ENCODE results near the gene PLBD2. TPM values are rescaled to one million over a fixed set of nuclear protein-coding genes. Genes with fewer than 3 reads are reported as not detected.

Gene PLBD2
- total RNA-seq, 1 donor from 2014 or later: 62.9 TPM

DNA sequence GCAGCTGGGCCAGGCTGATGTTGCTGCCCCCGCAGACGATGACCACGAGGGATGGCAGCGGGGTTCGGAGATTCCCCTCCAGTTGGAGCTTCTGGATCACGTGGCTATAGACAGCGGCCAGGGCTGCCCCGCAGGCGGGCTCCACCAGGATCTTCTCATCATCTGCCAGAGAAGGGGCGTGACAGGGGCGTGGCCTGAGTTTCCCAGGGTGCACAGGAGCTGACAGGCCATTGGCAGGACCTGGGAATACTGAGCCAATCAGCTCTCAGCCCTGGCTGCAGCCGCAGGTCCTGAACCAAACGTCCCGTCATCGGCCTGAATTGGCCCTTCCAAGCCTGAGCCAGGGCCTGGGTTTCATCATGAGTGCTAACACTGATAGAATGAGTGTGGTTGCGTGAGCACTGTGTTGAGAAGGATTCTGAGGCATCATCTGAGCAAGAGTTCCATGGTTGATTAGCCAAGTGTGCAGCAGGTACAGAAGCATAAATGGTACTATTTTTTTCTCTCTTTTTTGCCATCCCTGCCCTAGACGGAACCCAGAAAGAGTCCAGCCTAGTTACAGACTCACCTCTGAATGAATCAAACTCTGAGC, 34.7 kb downstream of the PLBD2 start:
- no peak for DNase-seq (ENCODE audit: low spot score)

- no peak for DNase-seq (ENCODE audit: low spot score)
Observed at GRCh38 chr12:113393749-113394148, 35.4 kb downstream of the PLBD2 start.

DNA sequence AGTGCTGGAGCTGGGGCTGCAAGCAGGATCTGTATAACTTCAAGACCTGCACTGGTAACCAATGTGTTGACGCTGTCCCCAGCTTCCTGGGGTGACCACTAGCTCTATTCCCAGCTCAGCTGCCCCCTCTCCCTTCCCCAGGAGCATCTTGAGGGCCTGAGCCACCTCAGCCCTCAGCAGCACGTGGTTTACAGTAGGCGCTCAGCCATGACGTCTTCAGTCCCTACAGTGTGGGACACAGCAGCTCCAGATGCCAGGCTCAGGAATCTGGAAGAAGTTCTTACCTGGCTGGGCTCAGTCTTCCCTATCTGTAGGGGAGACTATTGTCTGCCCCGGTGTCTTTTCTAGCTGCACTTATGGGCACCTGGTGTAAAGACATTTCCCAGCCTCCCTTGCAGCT, 36.7 kb downstream of the PLBD2 start:
- DNase-seq (ENCODE audit: low spot score): no peak

GRCh38 chr12:113396200-113396599, 37.8 kb downstream of the PLBD2 start:
- DNase-seq (ENCODE audit: low spot score): no peak

- no peak for DNase-seq (ENCODE audit: low spot score)
Observed at GRCh38 chr12:113396828-113397496, 38.6 kb downstream of the PLBD2 start.

GRCh38 chr12:113397497-113398197, 39.3 kb downstream of the PLBD2 start:
- no peak for DNase-seq (ENCODE audit: low spot score)

- DNase-seq (ENCODE audit: low spot score): no peak
Observed at GRCh38 chr12:113398346-113399290, 40.2 kb downstream of the PLBD2 start.

- DNase-seq (ENCODE audit: low spot score): no peak
Observed at GRCh38 chr12:113399490-113399889, 41.1 kb downstream of the PLBD2 start.

GRCh38 chr12:113400362-113400761, 42.0 kb downstream of the PLBD2 start:
- no peak for DNase-seq (ENCODE audit: low spot score)

DNA sequence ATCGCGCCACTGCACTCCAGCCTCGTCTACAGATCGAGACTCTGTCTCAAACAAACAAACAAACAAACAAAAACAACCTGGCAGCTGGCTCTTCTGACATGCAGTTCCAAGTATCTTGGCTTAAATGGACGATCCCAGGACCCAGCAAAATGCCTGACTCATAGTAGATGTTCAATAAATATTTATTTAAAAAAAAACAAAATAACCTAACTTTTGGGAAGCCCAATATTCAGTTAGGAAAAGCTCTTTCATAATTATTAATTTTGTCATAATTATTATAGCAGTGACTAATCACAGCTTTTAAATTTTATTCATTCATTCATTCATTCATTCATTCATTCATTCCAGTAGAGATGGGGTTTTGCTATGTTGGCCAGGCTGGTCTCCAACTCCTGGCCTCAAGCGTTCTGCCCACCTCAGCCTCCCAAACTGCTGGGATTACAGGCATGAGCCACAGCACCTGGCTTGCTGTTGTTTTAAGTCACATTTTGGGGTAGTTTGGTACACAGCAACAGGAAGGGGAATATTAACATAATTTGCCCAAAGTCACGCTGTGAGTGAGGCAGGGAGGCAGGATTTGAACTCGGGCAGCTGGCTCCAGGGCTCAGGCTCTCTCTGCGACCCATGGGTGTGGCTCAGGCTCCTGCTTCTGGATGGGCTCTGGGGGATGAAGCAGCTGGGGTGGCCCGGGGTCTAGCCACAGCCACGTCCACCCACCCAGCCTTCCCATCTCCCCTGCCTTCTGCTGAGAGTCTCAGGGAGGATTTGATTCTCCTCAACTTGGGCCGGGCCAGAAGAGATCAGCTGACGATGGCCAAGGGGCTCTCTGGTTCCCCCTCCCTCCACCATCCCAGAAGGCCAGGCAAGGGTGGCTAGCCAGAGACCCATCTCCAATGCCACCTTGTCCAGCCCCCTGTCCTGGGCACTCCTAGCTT, 42.9 kb downstream of the PLBD2 start:
- DNase-seq (ENCODE audit: low spot score): no peak

DNA sequence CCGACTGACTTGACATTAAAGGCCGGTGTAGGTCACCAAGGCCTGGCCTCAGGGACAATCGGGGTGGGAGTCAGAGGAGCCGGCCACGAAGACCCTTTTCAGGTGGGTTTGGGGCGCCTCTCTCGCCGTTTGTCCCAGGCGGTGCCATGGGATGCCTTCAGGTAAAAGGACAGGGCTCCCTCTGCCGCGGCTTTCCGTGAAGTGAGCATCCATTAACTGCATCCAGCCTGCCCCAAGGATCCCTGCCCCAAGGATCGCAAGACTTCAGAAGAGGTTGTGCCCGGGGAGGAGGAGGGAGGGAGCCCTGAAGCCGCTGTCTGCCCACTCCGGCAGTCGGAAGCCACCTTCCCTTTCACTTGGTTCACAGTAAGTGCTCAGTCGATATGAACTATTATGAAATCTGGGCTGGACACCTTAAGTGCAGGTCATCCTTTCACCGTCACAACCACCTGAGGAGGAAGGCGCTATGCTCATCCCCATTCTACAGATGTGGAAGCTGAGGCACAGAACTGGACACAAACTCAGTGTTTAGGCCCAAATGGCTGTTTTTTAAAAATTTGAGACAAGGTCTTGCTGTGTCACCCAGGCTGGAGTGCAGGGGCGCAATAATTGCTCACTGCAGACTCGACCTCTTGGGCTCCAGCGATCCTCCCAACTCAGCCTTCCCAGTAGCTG, 44.3 kb downstream of the PLBD2 start:
- DNase-seq (ENCODE audit: low spot score): no peak

GRCh38 chr12:113403435-113404415, 45.3 kb downstream of the PLBD2 start, which contains the start of gene SDS:
TSS of gene SDS (minus strand) at chr12:113403887. CDS start at chr12:113399708, 4,179 bp downstream.
- DNase-seq (ENCODE audit: low spot score): no peak

- no peak for DNase-seq (ENCODE audit: low spot score)
Observed at GRCh38 chr12:113405694-113406093, 47.3 kb downstream of the PLBD2 start.

- DNase-seq (ENCODE audit: low spot score): no peak
Observed at GRCh38 chr12:113407931-113408600, 49.7 kb downstream of the PLBD2 start.

DNA sequence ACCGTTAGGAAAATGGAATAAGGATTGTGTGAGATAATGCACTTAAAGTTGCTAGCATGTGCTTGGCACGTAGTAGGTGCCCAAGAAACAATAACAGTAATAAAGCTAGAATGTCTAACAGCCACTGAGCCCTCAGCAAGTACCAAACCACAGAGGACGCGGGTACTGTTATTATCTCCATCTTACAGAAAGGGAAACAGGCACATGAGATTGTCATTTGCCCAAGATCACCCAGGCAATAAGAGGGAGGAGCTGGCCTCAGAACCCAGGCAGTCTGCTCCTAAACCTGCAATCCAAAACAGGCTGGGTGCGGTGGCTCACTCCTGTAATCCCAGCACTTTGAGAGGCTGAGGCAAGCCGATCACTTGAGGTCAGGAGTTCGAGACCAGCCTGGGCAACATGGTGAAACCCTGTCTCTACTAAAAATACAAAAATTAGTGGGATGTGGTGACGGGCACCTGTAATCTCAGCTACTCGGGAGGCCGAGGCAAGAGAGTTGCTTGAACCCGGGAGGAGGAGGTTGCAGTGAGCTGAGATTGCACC, 50.4 kb downstream of the PLBD2 start:
- no peak for DNase-seq (ENCODE audit: low spot score)

DNA sequence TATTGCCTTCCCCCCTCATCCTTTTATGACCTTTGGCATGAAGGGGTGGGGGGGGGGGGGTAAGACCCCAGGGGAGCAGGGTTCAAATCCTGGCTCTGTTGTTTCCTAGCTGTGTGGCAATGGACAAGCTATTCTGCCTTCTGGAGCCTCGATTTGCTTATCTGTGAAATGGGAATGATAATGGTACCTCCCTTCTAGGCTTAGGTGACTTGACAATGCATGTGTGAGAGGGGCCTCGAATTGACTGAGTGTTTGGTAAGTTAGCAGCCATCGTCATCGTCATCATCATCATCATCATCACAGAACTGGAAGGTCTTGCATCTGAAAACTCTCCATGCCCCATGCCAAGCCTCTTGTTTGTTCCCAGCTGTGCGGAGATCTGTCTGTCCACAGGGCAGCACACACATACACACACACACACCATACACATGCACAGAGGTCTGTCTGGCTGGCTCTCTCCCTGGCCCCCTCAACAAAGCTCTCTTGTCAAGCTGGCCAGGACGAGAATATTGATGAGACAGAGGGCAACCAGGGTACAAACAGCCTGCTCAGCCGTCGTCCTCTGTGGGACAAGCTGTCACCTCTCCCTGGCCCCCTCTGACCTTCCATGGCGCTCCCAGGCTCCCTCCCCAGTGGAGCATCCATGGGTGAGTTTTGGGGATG, 51.2 kb downstream of the PLBD2 start:
- DNase-seq (ENCODE audit: low spot score): no peak

DNA sequence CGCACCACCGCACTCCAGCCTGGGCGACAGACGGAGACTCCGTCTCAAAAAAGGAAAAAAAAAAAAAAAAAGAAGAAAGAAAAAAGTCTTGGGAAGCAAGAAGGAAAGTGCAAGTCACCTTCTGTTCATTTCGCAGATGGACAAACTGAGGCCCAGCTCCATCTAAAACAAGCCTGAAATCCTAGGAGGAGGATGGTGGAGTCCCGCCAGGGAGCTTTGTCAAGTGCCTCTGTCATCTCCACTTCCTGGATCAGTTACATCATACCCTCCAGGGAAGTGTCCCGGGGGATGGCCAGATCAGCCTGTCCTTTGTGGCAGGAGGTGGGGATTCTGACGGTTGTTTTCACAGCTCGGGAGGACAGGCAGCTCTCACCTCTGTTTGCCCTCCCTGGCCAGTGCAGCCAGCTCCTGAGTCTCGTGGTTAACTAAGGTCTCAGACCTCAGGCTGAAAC, 55.1 kb downstream of the PLBD2 start:
- DNase-seq (ENCODE audit: low spot score): no peak
